HL-60/S4 treated with retinoic acid at 250 ng/mL for 4 days and 3 days (cell line): ENCODE measurements around the gene AK6.
"Not testable (repeated sequence)": the region's sequence is repeated elsewhere in the genome, so short reads cannot be mapped to it uniquely, and the experiment has no call there.

Experiments
- in situ Hi-C: fragments of 300-500 bp; cut with MboI; formaldehyde crosslinking; loops from 2 replicates; pipeline ENCODE4 v1.7.0; 2022; ENCODE audit warnings: low sequenced_read_pairs

The AK6 gene

DNA sequence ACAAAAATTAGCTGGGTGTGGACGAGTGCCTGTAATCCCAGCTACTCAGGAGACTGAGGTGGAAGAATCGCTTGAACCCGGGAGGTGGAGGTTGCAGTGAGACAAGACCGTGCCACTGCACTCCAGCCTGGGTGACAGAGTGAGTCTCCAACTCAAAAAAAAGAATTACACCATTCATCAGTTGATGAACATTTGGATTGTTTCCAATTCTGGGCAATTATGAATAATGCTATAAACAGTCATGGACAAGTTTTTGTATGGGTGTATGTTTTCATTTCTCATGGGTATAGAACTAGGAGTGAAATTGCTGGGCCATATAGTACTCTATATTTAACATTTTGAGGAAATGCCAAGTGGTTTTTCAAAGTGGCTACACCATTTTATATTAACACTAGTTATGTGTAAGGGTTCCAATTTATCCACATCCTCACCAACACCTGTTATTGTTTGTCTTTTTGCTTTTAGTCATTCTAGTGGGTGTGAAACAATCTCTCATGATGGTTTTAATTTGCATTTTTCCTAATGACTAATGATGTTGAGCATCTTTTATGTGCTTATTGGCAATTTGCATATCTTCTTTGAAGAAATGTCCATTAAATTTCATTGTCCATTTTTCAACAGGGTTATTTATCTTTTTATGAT, 27.7 kb downstream of the AK6 start:
- in situ Hi-C loops: no loop called here

DNA sequence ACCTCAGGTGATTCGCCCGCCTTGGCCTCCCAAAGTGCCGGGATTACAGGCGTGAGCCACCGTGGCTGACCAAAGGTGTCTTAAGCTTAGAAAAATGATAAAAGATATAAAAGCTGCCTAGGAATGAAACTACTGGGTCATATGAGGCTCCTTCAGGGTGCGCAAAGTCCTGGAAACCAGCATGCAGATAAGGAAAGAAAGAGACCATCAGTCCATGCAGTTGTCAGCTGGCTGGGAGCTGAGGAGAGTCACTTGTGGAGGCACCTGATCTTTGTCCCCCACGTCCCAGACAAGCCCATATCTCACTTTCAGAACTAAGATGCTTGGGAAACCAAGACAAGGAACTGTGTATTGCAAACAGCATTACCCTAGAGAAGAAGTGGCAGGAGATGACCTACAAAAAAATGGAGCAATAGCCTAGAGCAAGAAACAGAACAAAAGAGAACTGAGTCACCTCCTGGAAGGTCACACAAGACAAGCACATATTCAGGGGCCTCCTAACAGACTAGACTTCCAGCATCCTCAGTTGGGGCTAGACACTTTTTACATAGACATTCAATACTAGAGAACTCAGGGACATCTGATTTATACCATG, 33.9 kb downstream of the AK6 start:
- in situ Hi-C loops: no loop called here

DNA sequence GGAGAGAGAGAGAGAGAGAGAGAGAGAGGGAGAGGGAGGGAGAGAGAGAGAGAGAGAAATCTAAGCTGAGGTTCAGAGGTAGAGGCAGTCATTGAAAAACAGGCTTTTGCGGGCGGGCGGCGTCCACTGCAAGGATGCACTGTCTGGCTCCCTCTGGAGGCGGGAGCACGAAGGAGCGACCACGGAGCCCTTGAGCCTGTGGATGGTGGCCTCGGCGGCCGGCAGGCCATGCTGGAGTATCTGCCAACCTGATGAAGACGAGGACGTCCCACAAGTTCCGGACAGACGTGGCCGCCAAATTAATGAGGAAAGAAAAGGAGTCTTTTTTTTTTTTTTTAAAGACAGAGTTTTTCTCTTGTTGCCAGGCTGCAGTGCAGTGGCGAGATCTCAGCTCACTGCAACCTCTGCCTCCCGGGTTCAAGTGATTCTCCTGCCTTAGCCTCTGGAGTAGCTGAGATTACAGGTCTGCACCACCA, 34.5 kb downstream of the AK6 start:
- in situ Hi-C loops: no loop called here

DNA sequence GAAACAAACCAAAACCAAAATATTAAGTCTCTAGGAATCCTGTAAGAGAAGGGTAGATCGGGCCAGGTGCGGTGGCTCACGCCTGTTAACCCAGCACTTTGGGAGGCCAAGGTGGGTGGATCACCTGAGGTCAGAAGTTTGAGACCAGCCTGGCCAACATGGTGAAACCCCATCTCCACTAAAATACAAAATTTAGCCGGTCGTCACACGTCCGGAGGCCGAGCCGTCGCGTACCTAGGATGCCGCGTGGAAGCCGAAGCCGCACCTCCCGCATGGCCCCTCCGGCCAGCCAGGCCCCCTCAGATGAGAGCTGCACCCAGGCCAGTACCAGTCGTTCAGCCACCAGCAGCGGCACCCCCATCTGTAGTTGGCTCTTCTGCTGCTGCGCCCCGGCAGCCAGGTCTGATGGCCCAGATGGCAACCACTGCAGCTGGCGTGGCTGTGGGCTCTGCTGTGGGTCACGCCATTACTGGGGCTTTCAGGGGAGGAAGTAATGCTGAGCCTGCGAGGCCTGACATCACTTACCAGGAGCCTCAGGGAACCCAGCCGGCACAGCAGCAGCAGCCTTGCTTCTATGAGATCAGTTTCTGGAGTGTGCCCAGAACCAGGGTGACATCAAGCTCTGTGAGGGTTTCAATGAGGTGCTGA, 35.5 kb downstream of the AK6 start:
- in situ Hi-C loops: not testable (repeated sequence)

DNA sequence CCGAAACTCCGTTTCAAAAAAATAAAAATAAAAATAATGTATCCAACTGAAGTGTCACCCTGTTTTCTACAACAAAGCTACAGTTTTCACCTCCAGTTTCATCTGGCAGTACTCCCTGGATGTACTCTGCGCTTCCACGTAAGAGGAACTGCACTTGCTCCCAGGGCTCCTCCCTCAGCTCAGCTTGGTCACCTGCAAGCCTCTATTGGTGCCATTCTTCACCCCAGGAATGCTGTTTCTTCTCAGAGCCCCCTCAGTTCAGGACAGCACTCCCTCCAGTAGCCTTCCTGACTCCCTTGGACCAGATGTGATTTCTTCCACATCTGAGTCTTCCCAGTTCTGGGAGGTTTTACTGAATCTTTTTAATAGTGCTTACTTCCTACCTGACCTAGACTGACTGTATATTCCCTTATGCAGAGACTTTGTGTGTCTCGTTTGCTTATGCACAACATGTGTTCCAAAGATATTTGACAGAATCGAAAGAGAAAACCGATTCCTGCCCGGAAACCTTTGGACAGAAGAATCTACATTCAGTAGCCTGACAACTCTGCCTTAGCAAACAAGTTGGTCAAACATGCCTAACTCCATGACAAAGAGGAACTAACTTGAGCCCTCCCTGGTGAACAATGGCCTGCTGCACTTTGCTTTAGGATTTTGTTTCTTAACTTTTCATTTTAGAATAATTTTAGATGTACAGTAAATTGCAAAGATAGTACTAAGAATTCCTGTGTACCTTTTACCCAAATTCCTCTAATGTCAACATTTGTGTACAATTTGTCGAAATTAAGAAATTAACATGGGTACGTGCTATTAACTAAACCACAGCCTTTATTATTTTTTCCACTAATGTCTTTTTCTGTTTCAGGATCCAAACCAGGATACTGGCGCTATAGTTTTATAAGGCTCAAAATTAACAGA, 37.5 kb downstream of the AK6 start:
- in situ Hi-C loops: no loop called here

DNA sequence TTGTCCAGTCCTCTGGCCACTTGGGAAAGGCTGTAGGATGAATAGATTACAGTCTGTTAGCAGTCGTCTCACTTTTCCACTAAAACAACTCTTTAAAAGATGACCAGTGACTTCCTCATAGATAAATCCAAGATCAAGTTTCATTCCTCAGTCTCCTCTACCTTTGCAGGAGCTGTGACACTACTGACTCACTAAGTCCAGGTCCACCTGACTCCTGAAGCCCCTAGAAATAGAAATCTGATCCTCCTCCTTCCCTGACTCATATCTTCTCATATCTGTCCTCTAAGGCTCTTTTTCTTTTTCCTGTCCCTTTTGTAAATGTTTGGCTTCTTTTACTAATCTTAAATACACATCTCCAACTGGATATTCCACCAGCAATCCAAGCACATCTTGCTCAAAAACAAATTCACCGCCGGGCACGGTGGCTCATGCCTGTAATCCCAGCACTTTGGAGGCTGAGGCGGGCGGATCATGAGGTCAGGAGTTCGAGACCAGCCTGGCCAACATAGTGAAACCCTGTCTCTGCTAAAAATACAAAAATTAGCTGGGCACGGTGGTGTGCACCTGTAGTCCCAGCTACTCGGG, 39.3 kb downstream of the AK6 start:
- in situ Hi-C loops: no loop called here

DNA sequence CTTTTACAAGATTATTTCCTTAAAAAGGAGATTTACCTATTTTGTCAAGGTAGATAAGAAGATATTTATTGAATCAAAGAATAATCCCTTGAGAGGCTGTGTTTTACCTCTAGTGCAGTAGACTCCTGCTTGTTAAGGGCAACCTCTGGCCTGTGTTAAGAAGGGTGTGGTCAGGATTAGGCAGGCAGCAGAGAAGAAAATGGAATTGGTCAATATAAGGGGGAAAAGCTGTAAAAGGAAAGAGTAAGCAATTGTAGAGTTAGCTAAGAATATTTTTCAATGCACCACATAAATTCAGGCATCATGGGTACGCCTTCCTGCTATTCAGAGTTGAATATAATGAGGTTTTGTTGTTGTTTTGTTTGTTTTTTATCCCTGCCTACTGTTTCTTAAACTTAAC, 43.0 kb downstream of the AK6 start:
- in situ Hi-C loops: no loop called here

DNA sequence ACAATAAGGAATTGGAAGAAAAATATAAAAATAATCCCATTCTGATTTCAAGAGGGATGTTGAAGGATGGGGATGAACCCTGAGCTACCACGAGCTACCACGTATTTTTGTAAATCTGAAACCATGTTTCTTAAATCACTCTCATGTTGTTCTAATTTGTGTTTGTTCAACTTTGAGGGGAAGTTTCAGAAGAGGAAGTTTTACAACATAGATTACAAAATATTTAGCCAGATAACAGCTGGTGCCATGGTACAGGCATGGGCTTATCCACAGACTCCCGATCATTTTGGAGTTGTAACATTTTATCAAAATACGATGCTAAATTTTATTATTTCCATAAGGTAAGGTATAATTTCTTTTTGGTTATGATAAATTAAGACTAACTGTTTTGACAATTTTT, 51.9 kb downstream of the AK6 start:
- in situ Hi-C loops: no loop called here

DNA sequence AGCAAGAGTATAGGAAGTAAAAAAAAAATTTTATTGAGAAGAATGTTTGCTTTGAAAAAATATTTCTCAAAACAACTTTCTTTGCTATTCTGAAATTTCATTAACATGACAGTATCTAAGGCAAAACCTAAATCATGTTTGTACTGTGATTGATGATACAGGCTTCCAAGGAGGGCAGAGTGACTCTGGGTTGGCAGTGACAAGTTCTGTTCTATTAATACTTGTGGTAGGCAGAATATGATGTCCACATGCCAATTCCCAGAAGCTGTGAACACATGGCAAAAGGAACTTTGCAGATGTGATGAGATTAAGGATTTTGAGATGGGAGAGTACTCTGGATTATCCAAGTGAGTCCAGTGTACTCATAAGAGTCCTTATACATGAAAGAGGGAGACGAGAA, 53.3 kb downstream of the AK6 start:
- in situ Hi-C loops: no loop called here

DNA sequence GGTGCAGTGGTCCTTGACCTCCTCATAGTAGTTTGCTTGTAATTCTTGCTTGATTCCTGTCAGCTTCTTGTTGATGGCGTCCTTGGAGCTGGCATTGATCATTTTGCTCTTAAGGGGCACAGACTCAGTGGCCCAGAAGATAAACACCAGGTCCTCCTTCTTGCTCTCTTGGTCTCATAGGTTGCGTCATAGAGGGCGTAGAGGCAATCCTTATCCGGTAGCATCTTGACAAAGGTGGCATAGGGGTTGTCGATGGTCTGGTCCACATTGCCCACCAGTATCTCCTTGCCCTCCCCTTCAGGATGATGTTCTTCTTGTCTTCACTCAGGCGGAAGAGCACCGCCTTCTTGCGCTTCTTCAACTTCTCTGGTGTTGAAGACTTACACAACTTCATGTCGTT, 55.9 kb downstream of the AK6 start:
- in situ Hi-C loops: no loop called here

DNA sequence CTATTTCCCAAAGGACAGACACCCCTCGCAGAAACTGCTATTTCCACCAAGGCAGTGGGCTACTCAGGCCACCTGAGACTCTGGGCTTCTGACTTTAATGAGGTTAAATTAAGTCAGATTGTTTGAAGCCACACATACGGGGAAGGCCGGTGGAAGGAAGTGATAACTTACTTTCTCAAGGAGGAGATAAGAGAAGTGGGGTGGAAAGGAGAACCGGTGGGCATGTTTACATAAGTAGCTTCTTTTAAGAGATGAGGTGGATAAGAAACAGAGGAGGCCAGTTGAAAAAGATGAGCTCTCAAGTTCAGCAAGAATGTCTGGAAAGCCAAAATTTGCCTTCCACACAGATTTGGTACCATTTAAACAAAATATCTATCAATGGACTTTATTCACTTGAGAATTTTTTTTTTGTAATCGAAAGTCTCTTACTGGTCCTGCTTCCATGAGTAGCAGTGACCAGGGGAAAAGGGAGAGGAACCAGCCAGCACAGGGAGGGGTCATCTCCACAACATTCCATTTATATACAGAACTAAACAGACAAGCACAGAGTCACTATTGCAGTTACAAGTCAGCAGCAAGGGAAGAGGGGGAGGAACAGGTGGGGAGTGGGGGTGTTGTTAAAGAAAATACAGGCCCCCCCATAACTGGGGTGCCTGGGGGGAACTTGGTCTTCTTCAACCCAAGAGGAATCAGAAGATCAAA, 56.7 kb downstream of the AK6 start:
- in situ Hi-C loops: no loop called here

DNA sequence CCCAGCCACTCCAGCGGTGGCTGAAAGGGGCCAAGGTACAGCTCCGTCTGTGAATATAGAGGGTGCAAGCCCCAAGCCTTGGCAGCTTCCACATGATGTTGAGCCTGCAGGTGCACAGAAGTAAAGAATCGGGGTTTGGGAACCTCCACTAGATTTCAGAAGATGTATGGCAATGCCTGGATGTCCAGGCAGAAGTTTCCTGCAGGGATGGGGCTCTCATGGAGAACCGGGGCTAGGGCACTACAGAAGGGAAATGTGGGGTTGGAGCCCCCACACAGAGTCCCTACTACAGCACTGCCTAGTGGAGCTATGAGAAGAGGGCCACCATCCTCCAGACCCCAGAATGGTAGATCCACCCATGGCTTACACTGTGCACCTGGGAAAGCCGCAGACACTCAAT, 59.9 kb downstream of the AK6 start:
- in situ Hi-C loops: no loop called here

DNA sequence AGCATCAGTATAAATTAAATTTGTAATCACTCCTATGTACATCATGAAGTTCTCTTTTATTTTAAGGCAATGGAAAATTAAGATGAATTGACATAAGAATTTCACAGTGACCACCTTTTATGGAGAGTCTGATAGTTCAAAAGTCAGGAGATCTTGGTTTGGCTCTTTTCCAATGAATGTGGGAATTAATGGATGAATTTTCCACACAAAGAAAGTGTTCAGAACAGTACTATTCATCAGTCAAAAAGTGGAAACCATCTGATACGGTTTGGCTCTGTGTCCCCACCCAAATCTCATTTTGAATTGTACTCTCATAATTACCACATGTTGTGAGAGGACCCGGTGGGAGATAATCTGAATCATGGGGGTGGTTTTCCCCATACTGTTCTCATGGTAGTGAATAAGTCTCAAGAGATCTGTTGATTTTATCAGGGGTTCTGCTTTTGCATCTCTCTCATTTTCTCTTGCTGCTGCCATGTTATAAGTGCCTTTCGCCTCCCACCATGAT, 61.2 kb downstream of the AK6 start:
- in situ Hi-C loops: no loop called here

DNA sequence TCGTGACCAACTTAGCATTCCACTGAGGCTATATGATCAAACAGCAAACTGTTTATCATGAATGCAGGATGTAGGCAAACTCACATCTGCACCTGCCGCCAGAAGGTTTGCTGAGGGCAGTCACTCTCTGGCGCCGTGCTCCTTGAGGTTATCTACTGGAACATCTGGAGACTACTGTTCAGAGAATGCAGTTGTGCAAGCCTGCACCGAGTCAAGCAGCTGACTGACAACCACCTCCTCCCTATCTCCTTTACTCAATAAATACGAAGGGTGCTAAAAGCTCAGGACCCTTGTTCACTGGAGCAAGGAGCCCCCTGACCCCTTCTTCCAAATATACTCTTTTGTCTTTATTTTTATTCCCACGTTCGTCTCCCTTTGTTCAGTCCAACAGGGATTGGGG, 63.8 kb downstream of the AK6 start:
- in situ Hi-C loops: no loop called here
